SU-DHL-6 (cell line): ENCODE data around the gene FMN1.

ENCODE experiments used
- EZH2phosphoT487 ChIP-seq: fragments of 200-600 bp; sonication (generic), shearing (Covaris generic); conservative IDR thresholded peaks from 2 replicates; pipeline ENCODE4 v1.6.1; 2018; ENCODE audit warnings: mild to moderate bottlenecking, antibody characterized with exemption, low read length, moderate library complexity, mixed read lengths
- TF ChIP-seq, protein P1 (sequence below): fragments of 200-600 bp; sonication (generic); IDR thresholded peaks from one replicate; pipeline ENCODE4 v1.5.1; 2017; ENCODE audit warnings: antibody characterized with exemption, mild to moderate bottlenecking, low read length, moderate library complexity; ENCODE audit not compliant: insufficient read depth, poor library complexity, severe bottlenecking

DNA sequence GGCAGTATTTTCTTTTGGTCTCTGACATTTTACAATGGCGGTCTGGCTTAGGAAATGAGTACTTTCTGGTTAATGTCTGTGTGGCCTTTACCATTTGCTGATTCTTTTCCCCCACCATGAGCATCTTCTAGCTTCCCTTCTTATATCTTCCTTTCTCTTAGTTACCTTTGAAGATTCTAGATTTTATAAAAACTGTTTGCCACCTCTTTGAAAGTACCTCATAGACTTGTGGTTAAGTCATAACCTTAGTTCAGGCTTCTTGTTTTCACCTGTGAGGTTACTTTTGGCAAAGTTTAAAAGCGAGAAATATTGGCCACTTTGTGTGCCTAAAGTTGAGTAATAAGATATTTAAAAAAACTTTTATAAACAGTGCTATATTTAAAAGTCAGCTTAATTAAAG lies 147.4 kb downstream of the FMN1 start:
- TF ChIP-seq, protein P1, sequence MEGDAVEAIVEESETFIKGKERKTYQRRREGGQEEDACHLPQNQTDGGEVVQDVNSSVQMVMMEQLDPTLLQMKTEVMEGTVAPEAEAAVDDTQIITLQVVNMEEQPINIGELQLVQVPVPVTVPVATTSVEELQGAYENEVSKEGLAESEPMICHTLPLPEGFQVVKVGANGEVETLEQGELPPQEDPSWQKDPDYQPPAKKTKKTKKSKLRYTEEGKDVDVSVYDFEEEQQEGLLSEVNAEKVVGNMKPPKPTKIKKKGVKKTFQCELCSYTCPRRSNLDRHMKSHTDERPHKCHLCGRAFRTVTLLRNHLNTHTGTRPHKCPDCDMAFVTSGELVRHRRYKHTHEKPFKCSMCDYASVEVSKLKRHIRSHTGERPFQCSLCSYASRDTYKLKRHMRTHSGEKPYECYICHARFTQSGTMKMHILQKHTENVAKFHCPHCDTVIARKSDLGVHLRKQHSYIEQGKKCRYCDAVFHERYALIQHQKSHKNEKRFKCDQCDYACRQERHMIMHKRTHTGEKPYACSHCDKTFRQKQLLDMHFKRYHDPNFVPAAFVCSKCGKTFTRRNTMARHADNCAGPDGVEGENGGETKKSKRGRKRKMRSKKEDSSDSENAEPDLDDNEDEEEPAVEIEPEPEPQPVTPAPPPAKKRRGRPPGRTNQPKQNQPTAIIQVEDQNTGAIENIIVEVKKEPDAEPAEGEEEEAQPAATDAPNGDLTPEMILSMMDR, result no peak
- TF ChIP-seq EZH2phosphoT487, result no peak
